Gastroesophageal sphincter (tissue), 3 donors: ENCODE data around the gene FRG1.
"Not testable (repeated sequence)": the region's sequence is repeated elsewhere in the genome, so short reads cannot be mapped to it uniquely, and the experiment has no call there.

ENCODE experiments used
- CTCF ChIP-seq, 4 experiments: fragments of 200-600 bp in 2 of 4; fragments of 450-650 bp in 2 of 4; sonication (generic) in 1 of 4; IDR thresholded peaks; one replicate each; pipeline ENCODE4 v1.5.1; 2017 to 2019; ENCODE audit warnings: antibody characterized with exemption in 4 of 4, mild to moderate bottlenecking in 2 of 4, moderate library complexity in 2 of 4
- POLR2A ChIP-seq, 2 donors: fragments of 450-650 bp; IDR thresholded peaks; one replicate each; pipeline ENCODE4 v1.6.1; 2017; ENCODE audit warnings: antibody characterized with exemption in 2 of 2, mild to moderate bottlenecking in 2 of 2, moderate library complexity in 1 of 2
- POLR2AphosphoS5 ChIP-seq: sonication (generic); formaldehyde crosslinking; IDR thresholded peaks from one replicate; pipeline ENCODE4 v1.6.1; 2017; ENCODE audit warnings: antibody characterized with exemption

- not testable (repeated sequence) for TF ChIP-seq CTCF (IDR thresholded peaks at IDR 0.05); POLR2AphosphoS5; POLR2A (IDR thresholded peaks at IDR 0.05)
These were observed 41.1 kb upstream of the FRG1 start for GRCh38 chr4:189899481-189900015.
